Stimulated activated CD8-positive, alpha-beta memory T cell treated with anti-CD3 and anti-CD28 coated beads, Interleukin-7, amount 100 ng/mL, for 4 hours (primary cell): ENCODE measurements around the gene CD48.

Experiments used
- DNase-seq, 2 donors: peaks; one replicate each; pipeline ENCODE4 v3.0.0-alpha.2; 2020; ENCODE audit warnings: low read depth in 2 of 2

The CD48 gene

DNA sequence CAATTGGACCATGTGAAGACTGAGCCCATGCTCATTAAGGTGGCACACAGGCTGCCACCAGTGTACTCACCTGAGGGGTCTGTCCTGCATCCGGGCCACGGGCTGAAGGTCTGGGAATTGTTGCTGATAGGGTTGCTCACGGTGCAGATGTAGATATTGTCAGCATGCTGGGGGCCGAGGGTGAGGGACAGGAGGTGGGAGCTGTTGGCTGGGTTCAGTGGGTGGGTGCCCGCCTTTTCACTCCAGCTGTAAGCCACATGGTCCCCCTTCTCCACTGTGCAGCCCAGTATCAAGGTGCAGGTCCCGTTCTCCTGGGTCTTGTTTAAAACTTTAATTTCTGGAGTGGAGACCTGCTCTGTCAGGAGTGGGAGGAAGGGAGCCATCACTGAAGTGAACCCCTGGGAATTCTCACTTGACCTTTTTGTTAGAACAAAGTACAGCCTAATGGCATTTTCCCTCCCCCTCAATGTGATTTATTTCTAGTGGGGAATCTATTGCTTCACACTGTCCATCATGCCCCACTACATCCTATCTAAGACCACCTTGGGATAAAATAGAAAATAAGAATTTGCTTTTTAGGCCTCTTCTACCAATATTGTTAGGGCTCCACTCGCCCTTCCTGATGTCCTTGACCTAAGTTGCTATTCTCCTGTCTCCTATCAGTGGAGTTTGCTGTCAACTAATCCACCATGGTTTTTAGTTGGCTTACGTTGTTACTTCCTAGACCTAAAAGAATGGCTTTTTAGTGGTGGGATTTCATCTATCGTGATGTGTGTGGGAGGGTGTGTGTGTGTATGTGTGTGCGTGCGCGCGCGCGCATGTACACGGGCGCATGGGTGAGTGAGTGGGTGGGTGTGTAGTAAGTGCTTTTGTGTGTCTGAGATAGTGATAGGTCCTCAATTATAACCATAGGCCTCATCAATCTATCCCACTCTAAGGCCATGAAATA lies 76.8 kb downstream of the CD48 start:
- no peak for DNase-seq

DNA sequence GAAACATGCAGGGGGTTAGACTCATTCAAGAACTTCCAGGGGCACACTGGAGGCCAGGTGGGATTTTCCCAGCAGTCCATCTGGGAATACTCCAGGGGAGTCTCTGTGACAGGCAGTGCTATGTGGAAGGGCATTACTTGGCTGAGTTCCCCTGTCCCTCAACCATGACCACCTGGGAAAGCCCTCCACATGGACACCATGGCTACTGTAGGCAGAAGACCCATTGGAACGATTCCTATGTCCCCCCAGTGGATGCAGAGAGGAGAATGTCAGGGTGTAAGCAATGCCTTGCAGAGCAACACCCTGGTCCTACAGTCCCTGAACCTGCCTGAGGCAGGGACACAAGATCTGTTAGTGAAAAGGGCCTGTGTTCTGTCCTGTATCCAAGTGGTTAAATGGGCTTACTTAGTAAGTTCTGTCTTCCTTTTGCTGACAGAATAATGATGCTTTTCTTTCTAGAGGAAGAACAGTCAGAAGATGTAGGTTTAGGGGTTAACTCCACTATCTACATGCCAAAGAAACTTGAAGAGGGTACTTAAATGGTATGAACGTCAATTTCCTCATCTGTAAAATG lies 78.2 kb downstream of the CD48 start:
- no peak for DNase-seq

GRCh38 chr1:160631983-160632625 lies 79.5 kb downstream of the CD48 start:
- no peak for DNase-seq

DNA sequence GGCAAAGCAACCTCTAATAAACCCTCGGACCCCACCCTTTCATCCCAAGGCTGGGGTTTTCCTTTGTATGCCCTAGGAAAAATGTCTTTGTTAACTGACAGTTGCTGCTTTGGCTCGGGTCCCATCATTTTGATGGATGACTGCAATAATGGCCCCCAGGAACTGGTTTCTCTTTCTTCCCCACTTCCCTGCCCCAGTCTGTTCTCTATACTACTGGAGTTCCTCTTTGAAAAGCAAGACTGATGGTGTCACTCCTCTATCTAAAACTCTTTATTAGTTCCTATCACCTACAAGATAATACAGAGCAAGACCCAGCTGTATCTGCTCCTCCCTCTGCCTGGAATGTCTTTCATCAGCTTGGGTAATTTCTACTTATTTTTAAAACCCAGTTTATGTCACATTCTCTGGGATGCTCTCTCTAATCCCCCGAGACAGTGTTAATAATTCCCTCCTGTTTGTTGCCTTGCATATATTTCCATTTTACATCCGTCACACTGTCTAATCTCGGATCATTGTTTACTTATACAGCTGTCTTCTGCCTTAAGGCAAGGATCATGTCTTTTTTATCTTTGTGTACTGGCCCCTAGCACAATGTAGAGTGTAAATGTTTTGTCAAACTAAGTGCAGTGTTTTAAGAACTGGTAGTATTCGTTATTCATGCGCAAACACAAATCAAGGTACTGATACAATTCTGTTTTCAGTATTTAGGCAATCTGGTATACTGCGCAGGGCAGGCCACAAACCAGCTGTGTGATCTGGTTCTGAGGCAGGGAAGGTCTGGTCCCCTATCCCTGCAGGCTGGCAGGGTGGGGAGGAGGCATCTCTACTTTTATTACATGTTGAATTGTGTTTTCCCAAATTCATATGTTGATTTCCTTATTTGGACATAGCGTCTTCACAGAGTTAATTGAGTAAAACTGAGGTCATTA lies 80.8 kb downstream of the CD48 start:
- no peak for DNase-seq

DNA sequence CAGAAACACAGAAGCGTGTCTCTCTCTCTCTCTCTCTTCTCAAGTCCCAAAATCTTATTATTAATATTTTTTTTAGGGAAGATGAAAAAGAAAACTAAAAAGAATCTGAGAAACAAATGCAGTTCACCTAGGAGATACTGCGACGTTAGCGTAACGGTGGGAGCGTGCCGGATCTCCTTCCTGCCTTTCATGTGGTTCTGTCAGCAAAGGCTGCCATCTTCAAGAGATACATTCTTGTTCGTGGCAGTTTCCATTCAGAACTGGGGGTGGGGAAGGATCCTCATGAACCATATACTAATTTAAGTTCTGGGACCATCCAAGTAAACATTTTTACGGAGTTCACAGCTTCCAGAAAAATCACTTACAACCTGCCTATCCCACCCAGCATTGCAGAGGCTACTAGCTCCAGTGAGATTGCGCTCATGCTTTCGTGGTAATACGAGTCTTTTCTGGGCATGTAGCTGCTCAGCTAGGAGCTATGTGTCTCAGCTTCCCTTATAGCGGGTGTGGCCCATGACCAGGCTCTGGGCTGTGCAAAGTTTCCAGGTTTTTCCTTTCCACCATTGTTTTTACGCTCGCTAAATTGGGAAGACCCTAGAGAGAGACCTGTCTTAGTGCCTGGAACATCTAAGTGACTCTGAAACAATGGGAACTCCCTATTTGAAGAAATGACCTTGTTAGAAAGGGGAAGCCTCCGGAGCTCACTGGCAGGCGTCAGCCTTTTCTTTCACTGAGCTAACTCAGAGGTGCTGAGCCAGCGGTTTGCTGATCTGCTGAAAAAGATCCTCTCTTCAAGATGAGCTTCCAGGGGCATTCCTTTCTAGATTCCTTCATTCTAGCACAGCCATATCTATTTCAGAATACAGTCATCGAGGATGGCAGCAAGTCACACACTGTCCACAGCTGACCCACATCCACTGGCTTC lies 82.1 kb downstream of the CD48 start:
- peak; percentile 53 to 59 for DNase-seq

GRCh38 chr1:160628799-160629263 lies 82.8 kb downstream of the CD48 start:
- no peak for DNase-seq
